ENCODE measurements around the gene PTAFR.

DNA sequence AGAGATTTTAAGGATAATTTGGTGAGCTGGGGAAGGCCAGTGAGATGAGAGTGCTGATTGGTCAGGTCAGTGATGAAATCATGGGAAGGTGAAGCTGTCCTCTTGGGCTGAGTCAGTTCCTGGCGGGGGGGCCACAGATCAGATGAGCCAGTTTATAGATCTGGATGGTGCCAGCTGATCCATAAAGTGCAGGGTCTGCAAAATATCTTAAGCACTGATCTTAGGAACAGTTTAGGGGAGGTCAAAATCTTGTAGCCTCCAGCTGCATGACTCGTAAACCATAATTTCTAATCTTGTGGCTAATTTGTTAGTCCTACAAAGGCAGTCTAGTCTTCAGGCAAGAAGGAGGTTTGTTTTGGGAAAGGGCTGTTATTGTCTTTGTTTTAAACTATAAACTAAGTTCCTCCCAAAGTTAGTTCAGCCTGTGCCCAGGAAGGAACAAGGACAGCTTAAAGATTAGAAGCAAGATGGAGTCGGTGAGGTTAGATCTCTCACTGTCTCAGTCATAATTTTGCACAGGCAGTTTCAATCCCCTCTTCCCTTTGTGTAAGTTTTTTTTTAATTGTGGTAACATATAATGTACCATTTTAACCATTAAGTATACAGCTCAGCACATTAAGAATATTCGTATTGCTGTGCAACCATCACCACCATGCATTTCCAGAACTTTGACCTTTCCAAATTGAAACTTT lies 39.4 kb downstream of the PTAFR start:
- TF ChIP-seq, protein P1, sequence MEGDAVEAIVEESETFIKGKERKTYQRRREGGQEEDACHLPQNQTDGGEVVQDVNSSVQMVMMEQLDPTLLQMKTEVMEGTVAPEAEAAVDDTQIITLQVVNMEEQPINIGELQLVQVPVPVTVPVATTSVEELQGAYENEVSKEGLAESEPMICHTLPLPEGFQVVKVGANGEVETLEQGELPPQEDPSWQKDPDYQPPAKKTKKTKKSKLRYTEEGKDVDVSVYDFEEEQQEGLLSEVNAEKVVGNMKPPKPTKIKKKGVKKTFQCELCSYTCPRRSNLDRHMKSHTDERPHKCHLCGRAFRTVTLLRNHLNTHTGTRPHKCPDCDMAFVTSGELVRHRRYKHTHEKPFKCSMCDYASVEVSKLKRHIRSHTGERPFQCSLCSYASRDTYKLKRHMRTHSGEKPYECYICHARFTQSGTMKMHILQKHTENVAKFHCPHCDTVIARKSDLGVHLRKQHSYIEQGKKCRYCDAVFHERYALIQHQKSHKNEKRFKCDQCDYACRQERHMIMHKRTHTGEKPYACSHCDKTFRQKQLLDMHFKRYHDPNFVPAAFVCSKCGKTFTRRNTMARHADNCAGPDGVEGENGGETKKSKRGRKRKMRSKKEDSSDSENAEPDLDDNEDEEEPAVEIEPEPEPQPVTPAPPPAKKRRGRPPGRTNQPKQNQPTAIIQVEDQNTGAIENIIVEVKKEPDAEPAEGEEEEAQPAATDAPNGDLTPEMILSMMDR (IDR thresholded peaks at IDR 0.05; ENCODE audit: low read length), result no peak
- TF ChIP-seq EZH2 (optimal IDR thresholded peaks at IDR 0.05; ENCODE audit: low read depth, low read length), result no peak
